HCT116 (cell line): Measurements from ENCODE around the gene MAPK10.

ENCODE experiments used
- ELF1 ChIP-seq: IDR thresholded peaks from 2 replicates; pipeline ENCODE4 v1.6.1; 2012; ENCODE audit warnings: low read depth, borderline replicate concordance
- EZH2 ChIP-seq: fragments of 200-600 bp; sonication (generic); IDR thresholded peaks from 2 replicates; pipeline ENCODE4 v1.6.1; 2017; ENCODE audit warnings: antibody characterized with exemption, mixed run types
- POLR2A ChIP-seq: IDR thresholded peaks from 2 replicates; pipeline ENCODE4 v1.7.0; 2011; ENCODE audit warnings: borderline replicate concordance; ENCODE audit not compliant: insufficient read depth, insufficient read length; ENCODE audit errors: extremely low read depth
- POLR2AphosphoS5 ChIP-seq: IDR thresholded peaks from 2 replicates; pipeline ENCODE4 v1.6.1; 2011; ENCODE audit warnings: mild to moderate bottlenecking, low read depth, low read length, moderate library complexity
- SIN3A ChIP-seq: IDR thresholded peaks from 2 replicates; pipeline ENCODE4 v1.6.1; 2012; ENCODE audit warnings: low read depth
- SRF ChIP-seq: IDR thresholded peaks from 2 replicates; pipeline ENCODE4 v1.6.1; 2012; ENCODE audit warnings: low read depth
- YY1 ChIP-seq: IDR thresholded peaks from 2 replicates; pipeline ENCODE4 v1.6.1; 2011; ENCODE audit warnings: low read length, low read depth, moderate library complexity, mild to moderate bottlenecking; ENCODE audit not compliant: insufficient replicate concordance; ENCODE audit errors: extremely low read depth
- ZFX ChIP-seq: fragments of 450-650 bp; IDR thresholded peaks from 2 replicates; pipeline ENCODE4 v1.6.1; 2017
- TF ChIP-seq, protein P1 (sequence below), 3 experiments: fragments of 200-600 bp in 1 of 3; sonication (generic) in 1 of 3; IDR thresholded peaks in 2 of 3; conservative IDR thresholded peaks in 1 of 3; 2 replicates each; pipeline ENCODE4 v1.5.1; 2012 to 2017; ENCODE audit warnings: low read depth in 2 of 3, low read length in 2 of 3, antibody characterized with exemption in 1 of 3, borderline replicate concordance in 1 of 3, control low read depth in 1 of 3, mild to moderate bottlenecking in 1 of 3, mixed read lengths in 1 of 3, mixed run types in 1 of 3, moderate library complexity in 1 of 3; ENCODE audit not compliant: insufficient read depth in 1 of 3
- TF ChIP-seq, protein P2 (sequence below): IDR thresholded peaks from 2 replicates; pipeline ENCODE4 v1.6.1; 2012

DNA sequence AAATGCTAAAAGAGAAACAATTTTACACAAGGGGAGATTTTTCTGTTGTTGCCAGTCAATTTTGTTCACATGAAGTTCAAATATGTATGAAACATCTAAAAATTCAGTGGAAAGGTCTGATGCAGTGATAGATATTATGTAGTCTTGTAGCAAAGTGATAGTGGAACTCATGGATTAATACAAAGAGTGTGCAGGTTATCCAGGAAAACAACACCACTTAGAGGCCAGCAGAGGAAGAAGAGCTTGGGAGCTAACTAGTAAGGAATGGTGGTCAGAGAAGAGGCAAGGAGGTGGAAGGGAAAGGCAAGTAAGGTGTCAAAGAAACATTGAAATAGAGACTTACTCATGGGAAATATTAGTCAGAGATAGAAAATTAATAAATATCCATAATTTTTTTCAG is 395.6 kb downstream of the MAPK10 start:
- TF ChIP-seq, protein P1, sequence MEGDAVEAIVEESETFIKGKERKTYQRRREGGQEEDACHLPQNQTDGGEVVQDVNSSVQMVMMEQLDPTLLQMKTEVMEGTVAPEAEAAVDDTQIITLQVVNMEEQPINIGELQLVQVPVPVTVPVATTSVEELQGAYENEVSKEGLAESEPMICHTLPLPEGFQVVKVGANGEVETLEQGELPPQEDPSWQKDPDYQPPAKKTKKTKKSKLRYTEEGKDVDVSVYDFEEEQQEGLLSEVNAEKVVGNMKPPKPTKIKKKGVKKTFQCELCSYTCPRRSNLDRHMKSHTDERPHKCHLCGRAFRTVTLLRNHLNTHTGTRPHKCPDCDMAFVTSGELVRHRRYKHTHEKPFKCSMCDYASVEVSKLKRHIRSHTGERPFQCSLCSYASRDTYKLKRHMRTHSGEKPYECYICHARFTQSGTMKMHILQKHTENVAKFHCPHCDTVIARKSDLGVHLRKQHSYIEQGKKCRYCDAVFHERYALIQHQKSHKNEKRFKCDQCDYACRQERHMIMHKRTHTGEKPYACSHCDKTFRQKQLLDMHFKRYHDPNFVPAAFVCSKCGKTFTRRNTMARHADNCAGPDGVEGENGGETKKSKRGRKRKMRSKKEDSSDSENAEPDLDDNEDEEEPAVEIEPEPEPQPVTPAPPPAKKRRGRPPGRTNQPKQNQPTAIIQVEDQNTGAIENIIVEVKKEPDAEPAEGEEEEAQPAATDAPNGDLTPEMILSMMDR (IDR thresholded peaks at IDR 0.05 in 2 of 3, conservative IDR thresholded peaks at IDR 0.05 in 1 of 3; ENCODE audit: borderline replicate concordance in 1 of 3, insufficient read depth in 1 of 3, low read depth in 2 of 3, low read length in 2 of 3), result peak; percentile 13 to 33 (median 22); a peak in 2 of 6 replicates
- TF ChIP-seq YY1 (no peak), SIN3A (no peak), POLR2AphosphoS5 (no peak), ZFX (no peak), ELF1 (no peak), SRF (no peak), POLR2A (no peak), EZH2 (no peak)
- TF ChIP-seq, protein P2, sequence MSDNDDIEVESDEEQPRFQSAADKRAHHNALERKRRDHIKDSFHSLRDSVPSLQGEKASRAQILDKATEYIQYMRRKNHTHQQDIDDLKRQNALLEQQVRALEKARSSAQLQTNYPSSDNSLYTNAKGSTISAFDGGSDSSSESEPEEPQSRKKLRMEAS, result no peak
